Measurements from ENCODE around the gene GNG8.

The GNG8 gene

DNA sequence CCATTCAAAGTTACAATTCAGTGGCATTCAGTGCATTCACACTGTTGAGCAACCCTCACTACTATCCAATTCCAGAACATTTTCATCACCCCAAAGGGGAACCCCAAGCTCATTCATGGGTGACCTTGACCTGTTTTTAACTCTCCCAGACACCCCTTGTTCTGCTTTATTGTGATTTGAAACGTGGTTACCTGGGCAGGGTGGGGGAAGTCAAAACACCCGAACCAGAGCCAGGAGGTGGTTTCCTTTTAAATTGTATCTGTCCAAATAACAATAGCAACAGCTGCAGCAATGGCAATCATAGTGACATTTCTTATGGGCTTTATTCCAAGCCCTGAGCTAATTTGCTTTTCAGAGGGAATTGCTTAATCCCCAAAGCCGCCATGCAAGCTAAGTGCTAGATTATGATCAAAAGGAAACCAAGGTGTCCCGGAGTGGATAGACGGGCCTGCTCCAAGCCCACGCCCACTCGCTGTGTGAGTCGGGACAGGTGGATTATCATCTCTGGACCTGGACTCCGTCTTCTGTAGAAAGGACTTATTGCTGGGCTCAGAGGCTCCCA lies 17.3 kb downstream of the GNG8 start:
- DNase-seq (ENCODE audit: low read depth) = no peak

DNA sequence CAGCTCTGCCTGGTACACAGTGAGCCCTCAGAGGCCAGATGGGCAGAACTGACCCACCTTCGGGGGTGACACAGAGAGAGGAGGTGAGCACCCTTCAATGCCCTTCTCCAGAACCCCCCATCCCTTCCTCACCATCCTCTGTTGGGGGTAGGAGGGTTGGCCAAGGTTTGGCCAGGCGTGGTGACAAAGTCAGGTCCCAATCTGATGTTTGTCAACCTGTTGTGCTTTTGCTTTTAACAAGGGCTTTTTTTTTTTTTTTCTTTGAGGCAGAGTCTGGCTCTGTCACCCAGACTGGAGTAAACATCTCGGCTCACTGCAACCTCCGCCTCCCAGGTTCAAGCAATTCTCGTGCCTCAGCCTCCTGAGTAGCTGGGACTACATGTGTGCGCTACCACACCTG lies 18.4 kb downstream of the GNG8 start:
- DNase-seq (ENCODE audit: low read depth) = no peak

DNA sequence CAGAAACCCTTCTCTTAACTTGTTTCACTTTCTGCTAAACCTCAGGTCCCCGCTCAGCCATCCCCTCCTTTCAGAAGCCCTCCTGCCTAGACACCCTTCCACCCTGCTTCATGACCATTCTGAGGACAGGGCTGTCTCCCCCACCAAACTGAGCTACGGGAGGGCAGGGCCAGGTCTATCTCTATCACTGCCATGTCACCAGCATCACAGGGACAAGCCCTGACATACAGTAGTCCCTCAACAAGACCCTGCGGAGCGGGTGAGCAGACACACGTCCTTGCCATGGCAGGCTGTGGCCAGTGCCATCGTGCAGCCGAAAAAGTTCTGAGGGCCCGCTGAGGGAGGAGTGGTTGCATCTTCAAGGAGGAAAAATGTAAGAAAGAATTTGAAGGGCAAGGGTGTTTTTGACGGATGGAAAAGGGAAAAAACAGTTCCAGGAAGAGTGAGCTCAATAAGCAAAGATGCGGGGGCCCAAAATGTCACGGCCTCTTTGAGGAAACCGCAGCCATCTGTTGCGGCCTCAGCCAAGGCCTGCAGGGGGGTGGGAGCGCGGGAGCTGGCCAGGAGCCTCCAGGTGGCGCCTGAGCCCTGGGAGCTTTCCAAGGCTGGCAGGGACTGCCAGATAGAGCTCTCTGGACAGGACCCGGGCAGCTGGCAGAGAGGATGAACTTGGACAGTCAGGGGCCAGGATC lies 19.2 kb downstream of the GNG8 start:
- peak; percentile 32 for DNase-seq (ENCODE audit: low read depth)

DNA sequence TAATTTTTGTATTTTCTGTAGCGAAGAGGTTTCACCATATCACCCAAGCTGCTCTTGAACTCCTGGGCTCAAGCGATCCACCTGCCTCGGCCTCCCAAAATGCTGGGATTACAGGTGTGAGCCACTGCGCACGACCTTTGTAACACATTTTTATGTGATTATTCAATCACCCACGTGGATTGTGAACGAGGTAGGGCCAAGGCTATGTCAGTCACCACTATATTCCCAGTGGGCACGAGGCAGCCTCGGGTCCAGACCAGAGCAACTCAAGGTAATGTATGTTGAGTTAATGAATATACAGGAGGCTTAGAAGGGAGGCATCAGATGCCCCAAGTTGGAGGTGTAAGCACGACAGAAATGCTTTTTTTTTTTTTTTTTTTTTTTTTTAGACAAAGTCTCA lies 20.0 kb downstream of the GNG8 start:
- DNase-seq (ENCODE audit: low read depth) = no peak

DNA sequence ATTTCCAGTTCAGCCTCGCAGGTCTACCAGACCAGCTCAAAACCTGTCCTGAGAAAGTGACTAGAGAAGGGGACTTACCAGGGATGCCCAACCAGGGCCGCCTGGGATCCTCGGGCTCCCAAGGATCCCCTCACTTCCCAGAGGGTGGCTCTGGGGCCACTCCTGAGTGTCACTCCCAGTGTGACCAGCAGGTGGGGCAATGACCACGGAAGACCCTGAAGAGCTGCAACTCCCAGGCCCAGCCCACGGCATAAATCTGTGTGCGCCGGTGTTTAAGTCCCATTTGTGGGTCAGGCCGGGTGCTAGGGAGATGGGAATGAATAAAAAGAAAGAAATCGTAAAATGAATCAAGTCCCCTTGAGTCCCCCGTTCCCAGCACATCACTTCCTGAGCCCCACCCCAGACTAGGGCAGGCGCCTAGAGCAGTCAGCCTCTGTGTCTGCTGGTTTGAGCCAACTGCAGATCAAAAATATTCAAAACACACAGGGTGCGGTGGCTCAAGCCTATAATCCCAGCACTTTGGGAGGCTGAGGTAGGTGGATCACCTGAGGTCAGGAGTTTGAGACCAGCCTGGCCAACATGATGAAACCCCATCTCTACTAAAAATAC lies 21.8 kb downstream of the GNG8 start:
- DNase-seq (ENCODE audit: low read depth) = peak; percentile 49

DNA sequence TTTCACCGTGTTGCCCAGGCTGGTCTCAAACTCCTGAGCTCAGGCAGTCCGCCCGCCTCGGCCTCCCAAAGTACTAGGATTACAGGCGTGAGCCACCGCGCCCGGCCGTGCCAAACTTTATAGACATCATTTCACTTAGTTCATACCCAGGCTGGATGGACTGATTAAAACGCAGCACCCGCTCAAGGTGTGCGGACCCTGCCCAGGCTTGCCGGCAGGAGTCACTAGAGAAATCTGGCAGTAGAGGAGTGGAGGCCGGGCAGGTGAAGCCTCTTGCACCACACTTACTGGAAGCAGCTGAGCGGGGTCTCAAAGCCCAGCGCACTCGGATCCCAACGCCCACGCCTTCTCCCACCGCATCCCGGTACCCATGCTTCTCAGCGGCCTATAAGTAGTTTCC lies 22.5 kb downstream of the GNG8 start:
- no peak for DNase-seq (ENCODE audit: low read depth)

DNA sequence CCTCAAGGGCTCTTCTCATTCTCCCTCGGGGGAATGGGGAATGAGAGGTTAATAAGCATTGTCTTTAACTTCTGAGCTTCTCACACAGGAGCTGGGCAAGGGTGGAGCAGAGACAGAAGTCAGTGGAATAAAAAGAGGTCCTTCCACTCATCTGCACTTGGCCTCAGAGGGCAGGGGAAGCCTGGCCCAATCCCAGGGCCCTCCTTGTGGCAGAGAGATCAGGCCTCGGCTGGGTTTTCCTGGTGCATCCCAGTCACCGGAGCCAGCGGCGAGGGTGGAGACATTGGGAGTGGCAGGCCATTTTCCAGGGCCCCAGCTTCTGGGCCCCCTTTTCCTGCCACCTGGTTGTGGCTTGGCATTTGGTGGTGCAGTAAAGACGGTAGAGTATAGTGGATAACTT lies 24.2 kb downstream of the GNG8 start:
- DNase-seq (ENCODE audit: low read depth) = no peak

DNA sequence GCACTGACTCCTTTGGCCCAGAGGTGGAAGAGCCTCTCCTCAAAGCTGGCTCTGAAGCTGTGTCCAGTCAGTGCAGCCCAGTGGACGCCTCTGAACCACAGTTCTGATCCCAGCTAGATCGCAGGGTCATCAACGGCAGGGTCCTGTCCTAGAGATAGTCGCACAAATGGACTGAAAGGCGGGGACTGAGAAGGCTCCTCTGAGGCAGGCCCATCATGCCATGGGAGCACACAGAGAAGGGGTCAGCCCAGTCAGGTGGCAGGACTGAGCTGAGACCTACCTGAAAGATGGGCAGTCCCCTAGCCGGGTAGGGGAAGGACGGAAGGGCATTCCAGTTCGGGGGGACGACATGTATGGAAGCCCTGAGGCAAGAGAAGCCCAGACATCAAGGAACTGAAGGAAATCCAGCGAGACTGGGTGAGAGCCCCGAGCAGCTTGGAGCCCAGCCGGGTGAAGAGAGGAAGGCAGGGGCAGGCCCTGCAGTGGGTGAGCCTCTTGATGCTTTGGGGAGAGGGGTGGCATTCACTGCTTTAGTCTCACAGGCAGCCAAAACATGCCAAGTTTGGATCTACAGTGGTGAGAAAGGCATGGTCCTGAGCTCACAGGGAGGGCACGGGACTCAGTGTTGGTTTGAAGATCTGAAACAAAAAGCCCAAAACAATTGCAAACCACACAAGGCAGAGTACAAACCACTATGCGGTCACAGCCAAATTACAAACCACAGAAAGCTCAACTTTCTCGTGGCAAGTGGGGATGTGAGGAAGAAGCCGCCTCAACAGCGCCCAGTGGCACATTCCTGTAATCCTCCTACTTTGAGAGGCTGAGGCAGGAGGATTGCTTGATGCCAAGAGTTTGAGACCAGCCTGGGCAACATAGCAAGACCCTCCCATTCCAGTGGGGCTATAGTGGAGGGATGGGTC lies 24.9 kb downstream of the GNG8 start:
- DNase-seq (ENCODE audit: low read depth) = no peak

DNA sequence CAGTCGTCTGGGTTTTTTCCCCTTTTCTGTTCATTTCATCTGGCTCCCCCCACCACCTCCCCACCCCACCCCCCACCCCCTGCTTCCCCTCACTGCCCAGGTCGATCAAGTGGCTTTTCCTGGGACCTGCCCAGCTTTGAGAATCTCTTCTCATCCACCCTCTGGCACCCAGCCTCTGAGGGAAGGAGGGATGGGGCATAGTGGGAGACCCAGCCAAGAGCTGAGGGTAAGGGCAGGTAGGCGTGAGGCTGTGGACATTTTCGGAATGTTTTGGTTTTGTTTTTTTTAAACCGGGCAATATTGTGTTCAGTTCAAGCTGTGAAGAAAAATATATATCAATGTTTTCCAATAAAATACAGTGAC lies 25.6 kb downstream of the GNG8 start:
- DNase-seq (ENCODE audit: low read depth) = no peak

DNA sequence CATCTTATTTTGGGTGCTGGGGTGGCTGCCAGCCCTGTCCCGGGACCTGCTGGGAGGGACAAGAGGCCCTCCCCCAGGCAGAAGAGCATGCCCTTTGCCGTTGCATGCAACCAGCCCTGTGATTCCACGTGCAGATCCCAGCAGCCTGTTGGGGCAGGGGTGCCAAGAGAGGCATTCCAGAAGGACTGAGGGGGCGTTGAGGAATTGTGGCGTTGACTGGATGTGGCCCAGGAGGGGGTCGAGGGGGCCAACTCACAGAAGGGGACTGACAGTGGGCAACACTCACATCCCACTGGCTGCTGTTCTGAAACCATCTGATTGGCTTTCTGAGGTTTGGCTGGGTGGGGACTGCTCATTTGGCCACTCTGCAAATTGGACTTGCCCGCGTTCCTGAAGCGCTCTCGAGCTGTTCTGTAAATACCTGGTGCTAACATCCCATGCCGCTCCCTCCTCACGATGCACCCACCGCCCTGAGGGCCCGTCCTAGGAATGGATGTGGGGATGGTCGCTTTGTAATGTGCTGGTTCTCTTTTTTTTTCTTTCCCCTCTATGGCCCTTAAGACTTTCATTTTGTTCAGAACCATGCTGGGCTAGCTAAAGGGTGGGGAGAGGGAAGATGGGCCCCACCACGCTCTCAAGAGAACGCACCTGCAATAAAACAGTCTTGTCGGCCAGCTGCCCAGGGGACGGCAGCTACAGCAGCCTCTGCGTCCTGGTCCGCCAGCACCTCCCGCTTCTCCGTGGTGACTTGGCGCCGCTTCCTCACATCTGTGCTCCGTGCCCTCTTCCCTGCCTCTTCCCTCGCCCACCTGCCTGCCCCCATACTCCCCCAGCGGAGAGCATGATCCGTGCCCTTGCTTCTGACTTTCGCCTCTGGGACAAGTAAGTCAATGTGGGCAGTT lies 26.2 kb downstream of the GNG8 start:
- DNase-seq (ENCODE audit: low read depth) = no peak

DNA sequence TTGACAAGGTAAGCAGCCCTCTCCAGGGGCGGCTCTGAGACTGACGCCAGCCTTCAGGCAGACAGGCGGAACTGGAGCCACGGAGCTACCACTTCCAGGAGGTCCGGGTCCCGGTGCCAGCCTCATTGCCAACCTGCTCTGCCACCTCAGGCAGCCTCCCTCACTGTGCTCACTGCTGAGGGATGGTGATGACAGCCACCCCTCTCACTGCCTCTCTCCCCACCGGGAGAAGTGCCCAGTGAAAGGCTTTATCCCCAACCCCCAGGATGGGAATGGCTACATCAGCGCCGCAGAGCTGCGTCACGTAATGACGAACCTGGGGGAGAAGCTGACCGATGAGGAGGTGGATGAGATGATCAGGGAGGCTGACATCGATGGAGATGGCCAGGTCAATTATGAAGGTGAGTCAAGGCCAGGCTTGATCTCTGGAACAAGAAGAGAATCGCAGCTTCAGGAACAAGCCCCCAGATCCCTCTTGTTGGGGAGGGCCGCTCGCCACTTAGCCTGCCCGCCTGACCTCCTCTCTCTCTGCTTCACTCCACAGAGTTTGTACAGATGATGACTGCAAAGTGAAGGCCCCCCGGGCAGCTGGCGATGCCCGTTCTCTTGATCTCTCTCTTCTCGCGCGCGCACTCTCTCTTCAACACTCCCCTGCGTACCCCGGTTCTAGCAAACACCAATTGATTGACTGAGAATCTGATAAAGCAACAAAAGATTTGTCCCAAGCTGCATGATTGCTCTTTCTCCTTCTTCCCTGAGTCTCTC lies 27.2 kb downstream of the GNG8 start:
- DNase-seq (ENCODE audit: low read depth) = no peak

DNA sequence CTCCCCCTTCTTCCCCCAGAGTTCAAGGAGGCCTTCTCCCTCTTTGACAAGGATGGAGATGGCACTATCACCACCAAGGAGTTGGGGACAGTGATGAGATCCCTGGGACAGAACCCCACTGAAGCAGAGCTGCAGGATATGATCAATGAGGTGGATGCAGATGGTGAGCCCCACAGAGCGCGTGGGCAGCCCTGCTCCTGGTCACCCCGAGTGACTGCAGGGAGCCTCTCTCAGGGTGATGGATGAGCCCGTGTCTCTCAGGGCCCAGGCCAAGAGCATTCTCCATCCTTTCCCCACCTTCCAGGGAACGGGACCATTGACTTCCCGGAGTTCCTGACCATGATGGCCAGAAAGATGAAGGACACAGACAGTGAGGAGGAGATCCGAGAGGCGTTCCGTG lies 27.8 kb downstream of the GNG8 start:
- DNase-seq (ENCODE audit: low read depth) = no peak

DNA sequence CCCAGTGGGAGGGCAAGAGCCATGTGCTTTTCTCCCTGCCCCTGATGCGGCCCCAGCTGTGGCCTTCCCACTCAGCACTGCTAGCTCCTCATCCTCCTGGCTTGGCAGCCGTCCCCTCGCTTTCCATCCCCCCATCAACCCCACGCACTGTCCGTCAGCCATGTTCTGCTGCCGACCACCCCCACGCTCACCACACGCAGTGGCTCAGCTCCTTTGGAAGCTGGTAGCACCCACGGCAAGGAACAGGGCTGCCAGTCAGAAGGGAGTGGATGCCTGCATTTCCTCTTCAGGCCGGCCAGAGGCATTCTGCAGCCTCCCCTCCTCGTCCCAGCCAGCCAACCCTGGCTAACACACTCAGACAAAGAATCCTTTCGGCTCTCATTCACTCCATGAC lies 28.6 kb downstream of the GNG8 start:
- DNase-seq (ENCODE audit: low read depth) = no peak

DNA sequence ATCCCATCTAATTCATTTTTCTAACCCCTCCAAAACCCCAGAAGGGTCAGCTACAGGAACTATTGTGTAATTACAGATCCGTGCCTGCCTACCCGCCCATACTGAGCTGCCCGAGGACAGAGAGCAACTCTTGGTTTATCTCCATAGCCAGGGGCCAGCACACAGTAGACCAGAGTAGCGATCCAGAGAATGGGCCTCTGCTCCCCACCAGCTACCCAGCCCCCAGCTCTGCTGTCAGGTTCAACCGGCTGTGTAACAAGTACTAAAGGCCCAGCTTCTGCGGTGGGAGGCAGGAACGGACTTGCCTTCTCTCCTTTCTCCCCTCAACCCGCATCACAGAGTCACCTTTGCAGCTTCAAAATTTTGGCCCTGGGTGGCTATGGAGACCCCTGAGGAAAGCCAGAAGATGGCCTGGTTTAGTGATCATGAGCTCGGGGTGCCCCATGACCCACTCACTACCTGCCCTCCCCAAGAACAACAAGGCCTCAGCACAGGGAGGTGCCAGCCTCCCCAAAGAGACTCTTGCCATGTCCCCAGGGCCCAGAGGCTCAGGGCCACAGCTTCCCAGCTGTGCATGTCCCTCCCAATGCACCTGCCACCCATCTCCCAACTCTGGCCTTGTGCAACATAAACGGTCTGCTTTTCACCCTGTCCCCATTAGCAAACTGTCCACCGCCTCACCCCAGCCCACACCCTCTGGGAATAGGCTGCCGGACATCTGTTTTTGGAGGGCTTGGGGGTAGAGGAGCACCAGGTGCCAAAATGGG lies 29.1 kb downstream of the GNG8 start:
- no peak for DNase-seq (ENCODE audit: low read depth)

DNA sequence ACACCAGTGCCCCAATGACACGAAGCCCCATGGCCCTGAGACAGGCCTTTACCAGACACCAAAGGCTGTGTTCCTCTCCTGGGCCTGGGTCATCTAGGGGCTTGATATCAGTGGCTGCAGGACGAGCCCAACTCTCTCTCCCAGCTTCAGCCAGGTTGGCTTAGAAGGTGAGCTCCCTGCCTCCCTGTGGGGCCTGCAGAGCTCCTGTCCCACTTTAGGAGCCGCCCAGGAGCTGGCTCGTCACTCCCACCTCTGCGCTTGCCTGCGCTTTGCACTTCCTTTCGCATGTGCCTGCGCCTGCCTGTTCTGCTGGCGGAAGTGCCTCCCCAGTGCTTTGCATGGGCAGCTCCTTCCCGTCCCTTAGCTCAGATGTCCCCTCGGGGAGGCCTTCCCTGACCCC lies 30.0 kb downstream of the GNG8 start:
- DNase-seq (ENCODE audit: low read depth) = no peak

DNA sequence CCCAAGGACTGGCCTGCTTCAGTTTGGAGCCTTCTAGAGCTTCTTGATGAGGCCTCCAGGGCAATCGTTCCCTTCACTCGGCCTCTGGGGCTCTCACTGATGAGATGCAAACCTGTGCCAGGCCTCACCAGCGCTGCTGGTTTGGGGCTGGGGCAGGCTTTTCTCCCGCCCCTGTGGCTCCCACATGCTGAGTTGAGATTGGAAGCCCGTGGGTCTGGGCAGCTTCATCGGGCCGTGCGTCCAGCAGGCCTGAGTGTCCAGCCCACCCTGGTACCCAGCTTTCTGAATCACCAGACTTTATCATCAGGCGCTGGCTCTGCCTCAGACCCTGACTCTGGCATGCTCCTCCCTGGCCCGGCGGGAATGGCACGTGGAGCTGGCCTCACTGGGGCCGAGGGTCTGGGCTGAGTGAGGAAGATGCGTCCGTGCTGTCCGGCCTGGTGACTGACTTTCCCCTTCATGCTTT lies 30.6 kb downstream of the GNG8 start:
- DNase-seq (ENCODE audit: low read depth) = no peak

DNA sequence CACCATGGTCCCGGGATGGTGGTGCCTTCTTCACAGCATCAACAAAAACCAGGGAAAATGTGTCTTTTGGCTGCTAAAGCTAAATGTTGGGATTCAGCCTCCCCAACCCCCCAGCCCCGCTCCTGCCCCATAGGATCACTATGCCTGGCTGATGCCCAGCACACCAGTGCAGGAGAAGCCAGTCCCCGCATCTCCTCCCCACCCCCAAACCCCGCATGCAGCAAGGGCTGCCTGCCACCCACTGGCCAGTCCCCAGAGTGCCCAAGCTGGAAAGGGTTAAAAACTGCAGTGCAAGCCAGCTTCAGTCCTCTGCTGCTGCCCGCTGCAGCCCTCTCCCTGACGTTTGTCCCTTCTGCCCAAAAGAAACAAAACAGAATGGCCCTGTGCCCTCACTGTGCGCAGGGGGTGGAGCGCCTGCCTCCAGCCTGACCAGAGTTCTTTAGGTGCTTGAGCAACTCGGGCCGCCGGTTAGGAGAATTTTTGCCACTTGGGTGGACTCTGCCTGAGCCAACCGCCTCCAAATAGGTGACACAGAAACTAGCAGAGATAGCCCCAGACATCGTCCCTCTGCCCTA lies 31.1 kb downstream of the GNG8 start:
- no peak for DNase-seq (ENCODE audit: low read depth)

DNA sequence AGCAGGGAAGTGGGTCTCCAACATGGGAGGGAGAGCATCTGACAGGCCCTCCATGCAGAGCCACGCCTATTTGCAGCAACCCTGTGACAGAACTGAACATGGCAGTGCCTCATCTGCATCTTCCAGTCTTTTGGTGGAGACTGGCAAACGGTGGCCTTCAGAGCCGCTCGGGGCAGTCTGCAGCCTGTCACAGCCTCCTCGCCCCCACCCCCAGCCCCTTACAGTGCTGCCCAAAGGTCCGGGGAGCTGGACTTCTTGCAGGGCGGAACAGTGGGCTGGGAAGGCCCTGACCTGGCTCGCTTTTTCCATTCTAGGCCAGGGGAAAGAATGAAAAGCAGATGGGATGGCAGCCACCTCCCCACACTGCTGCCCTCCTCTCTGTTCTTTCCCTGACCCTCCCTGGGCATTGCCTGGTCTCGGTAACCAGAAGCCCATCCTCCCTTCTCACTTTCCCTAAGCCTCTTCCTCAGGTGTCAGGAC lies 32.2 kb downstream of the GNG8 start:
- DNase-seq (ENCODE audit: low read depth) = no peak

DNA sequence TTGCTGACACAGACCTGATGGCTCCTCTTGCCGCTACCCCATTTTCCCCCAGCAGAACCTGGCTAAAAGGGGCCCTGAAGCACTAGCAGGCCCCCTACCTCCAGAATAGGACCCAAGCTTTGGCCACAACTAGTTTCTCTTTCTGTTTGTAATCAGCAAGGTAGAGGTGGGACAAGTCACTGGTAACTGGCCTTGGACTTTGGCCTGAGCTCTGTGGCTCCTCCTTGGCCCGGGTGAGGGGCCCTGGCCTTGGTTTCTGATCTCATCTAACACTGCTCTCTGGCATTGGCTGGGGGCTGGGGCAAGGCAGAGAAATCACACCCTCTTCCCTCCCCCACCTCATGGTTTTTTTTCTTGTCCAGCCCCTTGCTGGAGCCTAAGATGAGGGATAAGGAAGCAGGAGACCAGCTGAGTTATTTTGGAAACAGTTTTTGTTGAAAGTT lies 32.8 kb downstream of the GNG8 start:
- DNase-seq (ENCODE audit: low read depth) = no peak
